Inflammatory macrophage treated with lipopolysaccharide for 4 hours (primary cell): ENCODE measurements around the gene EVC2.

Experiments used
- DNase-seq: peaks from one replicate; pipeline ENCODE4 v3.0.0-alpha.2; 2020

EVC2 gene, protein sequence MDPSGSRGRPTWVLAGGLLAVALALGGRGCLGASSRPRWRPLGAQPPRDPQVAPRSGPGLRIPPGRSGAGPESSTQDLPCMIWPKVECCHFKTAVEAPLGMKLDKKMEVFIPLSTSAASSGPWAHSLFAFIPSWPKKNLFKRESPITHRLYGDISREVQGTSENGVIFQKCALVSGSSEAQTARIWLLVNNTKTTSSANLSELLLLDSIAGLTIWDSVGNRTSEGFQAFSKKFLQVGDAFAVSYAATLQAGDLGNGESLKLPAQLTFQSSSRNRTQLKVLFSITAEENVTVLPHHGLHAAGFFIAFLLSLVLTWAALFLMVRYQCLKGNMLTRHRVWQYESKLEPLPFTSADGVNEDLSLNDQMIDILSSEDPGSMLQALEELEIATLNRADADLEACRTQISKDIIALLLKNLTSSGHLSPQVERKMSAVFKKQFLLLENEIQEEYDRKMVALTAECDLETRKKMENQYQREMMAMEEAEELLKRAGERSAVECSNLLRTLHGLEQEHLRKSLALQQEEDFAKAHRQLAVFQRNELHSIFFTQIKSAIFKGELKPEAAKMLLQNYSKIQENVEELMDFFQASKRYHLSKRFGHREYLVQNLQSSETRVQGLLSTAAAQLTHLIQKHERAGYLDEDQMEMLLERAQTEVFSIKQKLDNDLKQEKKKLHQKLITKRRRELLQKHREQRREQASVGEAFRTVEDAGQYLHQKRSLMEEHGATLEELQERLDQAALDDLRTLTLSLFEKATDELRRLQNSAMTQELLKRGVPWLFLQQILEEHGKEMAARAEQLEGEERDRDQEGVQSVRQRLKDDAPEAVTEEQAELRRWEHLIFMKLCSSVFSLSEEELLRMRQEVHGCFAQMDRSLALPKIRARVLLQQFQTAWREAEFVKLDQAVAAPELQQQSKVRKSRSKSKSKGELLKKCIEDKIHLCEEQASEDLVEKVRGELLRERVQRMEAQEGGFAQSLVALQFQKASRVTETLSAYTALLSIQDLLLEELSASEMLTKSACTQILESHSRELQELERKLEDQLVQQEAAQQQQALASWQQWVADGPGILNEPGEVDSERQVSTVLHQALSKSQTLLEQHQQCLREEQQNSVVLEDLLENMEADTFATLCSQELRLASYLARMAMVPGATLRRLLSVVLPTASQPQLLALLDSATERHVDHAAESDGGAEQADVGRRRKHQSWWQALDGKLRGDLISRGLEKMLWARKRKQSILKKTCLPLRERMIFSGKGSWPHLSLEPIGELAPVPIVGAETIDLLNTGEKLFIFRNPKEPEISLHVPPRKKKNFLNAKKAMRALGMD

DNA sequence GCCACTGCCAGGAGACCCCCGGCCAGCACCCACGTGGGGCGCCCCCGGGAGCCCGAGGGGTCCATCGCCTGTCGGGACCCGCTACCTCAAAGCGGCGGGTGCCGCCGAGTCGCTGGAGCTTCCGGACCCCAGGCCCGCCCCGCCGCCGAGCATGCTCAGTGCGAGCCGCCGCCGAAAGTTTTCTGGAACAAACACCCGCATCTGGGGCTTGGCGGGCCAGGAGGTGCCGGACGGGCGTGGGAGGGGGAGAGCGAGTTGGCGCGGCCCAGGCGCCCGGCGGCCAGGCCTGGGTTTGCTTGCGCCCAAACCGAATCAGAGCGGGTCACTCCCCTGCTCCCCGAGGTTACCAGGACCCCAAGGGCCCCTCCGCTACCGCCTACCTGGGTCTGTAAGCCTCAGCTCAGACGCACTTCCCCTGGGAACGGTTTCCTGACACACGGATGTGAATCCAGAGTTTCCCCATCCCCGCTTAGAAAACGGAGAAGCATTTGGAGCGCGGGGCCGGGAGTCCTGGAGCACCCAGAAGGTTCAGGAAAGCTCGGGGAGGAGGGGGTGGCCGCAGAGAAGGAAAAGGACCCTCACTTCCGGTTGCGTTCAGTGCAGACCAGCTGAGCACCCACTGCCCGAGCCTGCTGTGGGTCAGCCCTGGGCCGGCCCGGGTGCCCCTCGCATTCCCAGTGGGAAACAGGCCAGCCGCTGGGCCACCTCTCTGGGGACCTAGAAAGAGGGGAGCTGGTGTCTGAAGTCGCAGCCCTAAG, at the start of gene EVC2:
EVC2 (minus strand) TSS at position 111 of the 758 bp plus-strand sequence; CDS start at position 65, 46 bp downstream.
- no peak for DNase-seq

DNA sequence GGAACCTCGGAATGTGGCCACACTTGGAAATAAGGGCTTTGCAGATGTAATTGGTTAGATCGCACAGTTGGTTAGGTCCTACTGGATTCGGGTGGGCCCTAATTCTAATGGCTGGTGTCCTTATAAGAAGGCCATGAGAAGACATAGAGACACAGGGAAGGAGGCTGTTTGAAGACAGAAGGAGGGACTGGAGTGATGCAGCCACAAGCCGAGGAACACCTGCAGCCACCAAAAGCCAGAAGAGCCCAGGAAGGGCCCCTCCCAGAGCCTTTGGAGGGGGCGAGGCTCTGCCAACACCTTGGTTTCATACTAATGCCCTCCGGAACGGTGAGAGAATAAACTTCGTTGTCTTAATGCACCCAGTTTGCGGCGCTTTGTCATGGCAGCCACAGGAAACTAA, 49.6 kb upstream of the EVC2 start:
- no peak for DNase-seq

DNA sequence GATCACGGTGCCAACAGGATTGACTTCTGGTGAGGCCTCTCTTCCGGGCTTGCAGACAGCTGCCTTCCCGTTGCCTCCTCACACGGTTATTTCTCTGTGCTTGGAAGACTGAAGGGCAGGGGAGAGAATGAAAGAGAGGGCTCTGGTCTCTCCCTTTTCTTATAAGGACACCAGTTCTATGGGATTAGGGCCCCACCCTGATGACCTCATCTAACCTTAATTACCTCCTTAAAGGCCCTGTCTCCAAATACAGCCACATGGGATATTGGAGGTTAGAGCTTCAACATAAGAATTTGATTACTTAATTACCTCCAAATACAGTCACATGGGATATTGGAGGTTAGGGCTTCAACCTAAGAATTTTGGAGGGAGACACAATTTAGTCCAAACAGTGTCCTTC, 49.2 kb upstream of the EVC2 start:
- DNase-seq = no peak

DNA sequence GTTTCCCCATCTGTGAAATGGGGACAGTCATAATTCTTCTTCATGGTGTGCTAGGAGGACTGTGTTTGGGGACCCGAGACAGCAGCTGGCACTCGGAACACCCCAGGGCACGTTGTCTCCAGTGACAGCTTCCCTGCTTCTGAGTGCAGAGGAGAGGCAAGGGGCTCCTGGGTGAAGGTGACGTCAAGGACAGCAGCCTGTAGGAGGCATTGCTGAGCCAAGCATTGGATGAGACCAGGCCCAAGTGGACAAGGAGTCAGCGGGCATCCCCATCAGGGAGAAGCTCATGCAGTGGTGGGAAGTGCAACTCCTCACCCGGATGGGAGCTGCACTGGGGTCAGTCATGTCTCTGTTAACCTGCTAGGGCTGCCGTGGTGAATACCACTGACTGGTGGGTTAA, 48.7 kb upstream of the EVC2 start:
- no peak for DNase-seq

DNA sequence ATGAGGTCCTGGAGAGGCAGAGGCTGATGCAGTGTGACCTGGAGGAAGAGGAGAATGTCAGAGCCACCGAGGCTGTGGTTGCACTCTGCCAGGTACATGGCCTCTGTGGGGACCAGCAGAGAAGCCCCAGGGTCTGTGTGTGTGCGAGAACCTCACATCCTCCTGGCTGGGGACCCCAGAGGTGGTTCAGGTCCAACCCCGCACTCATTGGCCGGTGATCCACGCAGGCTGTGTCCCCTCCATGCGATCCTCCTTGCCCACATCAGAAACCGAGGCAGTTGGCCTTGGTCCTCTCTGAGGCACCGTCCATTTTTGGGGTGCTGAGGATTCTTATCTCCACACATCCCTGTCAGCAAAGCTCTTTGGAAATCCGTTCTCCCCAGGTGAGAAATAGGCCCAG, 47.9 kb upstream of the EVC2 start:
- DNase-seq = no peak

DNA sequence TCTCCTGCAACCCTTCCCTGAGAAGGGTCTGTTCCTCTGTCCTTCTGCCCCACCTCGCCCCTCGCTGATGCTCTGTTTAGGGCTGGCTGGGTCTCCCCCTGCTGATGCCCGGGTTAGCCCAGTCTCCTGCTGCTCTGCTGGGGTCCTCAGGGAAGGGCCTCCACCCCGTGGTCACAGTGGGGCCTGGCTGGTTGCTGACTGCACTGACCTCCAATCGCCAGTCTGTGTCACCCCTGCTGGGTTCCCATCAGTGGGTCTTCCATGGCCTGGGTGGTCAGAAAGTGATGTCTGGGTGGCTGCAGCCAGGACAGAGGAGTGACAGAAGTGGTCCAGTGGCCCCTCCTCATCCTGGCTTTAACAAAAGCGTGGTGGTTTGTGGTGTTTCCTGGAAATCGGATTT, 47.3 kb upstream of the EVC2 start:
- no peak for DNase-seq

DNA sequence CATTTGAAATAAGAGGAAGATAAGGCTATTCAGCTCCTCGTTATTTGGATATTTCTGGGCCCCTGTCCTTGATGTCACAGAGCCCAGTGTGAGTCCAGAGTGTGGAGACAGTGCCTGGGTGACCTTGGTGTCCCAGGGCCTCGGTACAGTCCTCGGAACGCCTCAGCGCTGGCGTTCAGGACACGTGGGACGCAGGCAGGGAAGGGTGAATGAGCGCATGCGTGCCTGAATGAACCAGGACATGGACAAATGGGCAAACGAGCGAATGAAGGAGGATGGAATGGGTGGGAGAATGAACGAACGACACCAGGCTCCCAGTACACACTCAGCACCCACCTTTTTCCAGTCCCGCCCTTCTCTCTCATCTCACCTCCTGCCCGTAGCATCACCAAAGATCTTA, 46.8 kb upstream of the EVC2 start:
- no peak for DNase-seq

DNA sequence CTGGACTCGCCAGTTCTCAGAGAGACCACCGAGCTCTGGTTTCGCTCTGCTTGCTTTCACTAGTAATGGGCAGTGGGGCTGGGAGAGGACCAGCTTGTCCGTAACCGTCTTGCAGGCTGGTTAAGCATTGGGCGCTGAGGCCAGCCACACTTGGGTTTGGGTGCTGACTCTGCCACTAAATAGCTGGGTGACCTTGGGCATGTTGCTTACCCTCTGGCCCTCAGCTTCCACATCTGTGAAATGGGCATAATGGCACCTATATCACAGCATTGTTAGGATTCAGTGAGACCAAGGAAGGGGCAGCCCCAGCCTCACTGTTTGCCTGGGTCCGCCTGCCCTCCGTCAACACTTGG, 46.1 kb upstream of the EVC2 start:
- no peak for DNase-seq

DNA sequence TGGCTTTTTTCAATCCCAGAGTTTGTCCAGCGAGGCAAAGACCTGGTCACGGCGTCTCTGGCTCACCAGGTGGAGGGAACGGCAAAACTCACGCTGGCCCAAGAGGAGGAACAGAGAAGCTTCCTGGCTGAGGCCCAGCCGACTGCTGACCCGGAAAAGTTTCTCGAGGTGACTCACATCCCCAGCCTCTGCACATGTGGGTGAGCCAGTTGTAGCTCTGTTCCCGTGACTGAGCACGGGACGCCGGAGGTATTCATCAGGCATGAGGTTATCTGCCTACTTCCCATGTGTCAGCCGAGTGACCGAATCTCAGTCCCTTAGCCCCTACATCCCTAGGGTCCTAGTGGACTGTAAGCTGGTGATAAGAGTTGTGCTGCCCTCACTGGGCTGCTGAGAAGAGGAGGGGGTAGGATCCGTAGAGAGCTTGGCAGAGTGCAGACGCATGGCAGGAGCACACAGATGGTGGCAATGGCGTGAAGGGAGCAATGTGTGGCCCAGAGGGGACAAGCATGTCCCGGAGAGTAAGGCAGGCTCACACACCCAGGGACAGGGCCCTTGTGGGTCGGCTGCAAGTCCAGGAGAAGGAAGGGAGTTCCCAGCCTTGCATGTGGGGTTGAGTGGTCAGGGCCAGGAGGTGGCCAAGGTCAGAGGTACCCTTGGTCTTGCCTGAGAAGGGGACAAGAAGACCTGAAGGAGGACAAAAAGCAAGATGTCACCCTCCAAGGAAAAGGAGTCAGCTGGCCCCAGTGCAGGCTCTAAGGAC, 45.6 kb upstream of the EVC2 start:
- no peak for DNase-seq

DNA sequence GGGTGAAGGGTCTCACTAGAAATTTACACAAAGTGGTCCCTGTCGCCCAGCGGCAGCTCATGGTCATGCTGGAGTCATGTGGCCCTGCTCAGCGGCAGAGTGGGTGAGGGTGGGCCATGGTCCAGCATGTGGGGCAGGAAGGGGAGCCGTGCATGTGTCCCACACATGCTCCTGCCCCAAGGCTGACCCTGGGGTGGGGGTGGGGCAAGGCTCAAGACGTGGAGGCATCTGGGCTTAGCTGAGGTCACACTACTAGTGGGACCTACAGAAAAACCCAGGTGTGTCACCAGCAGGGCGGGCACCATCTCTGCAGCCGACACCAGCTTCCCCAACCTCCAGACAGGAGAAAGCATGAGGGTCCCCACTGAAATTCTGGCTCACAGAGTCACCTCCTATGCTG, 45.0 kb upstream of the EVC2 start:
- DNase-seq = no peak

DNA sequence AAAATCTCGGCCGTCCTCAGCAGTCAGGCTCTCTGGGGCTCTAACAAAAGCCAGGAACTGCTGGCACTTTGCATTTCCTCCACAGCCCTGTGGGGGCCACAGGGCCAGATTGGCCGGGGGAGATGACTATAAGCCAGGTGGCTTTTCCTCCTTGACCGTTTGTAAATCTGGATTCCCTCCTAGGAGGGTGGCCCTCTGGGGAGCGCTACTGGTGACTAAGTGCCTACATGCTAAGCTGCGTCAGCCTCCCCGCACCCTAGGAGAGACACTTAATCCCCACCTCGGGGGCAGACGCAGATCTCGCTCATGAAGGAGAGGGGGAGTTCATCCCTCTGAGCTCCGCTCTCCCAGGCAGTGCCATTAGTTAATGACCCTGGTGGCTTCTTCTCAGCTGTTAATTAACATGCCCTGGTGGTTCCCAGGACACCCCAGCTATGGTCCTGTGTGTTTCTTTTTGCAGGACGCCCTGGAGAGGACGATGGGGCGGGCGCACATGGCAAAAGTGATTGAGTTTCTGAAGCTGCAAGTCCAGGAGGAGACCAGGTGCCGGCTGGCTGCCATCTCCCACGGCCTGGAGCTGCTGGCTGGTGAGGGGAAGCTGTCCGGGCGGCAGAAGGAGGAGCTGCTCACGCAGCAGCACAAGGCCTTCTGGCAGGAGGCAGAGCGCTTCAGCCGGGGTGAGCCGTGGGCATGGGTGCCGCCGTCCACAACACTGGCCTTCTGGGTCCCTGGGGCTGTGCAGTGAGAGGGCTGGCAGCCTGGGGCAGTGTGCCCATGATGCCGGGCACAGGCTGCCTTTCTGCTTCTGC, 44.2 kb upstream of the EVC2 start:
- no peak for DNase-seq

DNA sequence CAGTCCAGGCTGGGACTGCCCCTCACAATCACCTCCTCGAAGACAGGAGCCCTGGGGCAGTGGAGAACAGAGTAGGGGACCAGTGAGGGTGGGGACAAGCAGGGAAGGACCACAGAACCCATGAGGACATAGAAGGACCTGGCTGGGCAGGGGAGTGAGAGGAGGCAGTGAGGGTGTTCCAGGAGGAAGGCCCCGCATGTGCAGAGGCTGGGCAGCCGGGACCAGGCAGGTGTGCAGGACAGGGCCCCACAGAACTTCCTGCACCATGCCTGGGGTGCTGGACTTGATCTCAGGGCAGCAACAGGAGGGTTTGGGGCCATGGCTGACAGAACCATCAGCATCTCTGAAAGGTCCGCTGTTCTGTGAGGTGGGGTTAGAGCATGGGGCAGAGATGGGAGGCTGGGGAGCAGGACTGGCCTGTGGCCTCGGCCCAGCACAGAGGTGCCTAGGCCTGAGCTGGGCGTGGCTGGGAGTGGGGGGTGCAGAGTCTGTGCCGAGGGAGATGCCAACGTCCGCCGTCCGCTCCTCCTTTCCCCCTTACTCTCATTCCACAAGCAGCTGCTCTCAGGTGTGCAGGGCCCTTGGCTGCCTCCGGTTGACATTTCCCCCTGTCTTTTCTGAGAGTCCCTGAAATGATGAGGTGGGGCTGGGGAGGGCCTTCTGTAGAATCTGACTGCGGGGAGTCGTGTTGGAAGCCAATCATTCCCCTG, 43.5 kb upstream of the EVC2 start:
- DNase-seq = no peak

DNA sequence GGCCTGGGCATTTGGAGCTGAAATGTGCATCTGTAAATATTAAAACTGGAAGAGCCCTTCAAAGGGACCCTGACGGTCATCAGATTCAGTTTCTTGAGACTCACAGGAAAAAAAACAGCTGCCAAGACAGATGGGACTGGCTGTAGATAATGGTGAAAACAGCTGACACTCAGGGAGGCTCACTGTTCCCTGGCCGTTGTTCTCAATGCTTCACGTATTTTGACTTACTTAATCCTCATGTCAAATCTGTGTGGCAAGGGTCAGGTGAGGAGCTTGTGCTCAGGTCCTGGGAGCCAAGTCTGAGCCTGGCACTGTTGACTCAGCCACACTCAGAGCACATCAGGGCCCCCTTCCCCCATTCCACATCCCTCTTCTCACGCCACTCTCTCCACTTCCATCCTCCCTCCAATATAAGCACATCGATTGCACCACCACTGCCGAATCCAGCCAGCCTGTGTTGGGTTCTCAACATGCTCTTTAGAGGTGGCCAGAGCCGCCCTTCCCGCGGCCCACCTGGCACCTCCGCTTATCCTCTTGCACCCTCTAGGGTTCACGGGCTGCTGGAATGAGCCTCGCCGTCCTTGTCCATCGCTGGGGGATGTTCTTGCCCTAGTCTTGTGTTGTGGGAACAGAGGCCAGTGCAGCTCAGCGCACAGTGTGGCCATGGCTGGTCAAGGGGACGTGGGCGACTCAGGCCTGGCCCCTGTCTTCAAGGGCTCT, 42.7 kb upstream of the EVC2 start:
- DNase-seq = no peak

DNA sequence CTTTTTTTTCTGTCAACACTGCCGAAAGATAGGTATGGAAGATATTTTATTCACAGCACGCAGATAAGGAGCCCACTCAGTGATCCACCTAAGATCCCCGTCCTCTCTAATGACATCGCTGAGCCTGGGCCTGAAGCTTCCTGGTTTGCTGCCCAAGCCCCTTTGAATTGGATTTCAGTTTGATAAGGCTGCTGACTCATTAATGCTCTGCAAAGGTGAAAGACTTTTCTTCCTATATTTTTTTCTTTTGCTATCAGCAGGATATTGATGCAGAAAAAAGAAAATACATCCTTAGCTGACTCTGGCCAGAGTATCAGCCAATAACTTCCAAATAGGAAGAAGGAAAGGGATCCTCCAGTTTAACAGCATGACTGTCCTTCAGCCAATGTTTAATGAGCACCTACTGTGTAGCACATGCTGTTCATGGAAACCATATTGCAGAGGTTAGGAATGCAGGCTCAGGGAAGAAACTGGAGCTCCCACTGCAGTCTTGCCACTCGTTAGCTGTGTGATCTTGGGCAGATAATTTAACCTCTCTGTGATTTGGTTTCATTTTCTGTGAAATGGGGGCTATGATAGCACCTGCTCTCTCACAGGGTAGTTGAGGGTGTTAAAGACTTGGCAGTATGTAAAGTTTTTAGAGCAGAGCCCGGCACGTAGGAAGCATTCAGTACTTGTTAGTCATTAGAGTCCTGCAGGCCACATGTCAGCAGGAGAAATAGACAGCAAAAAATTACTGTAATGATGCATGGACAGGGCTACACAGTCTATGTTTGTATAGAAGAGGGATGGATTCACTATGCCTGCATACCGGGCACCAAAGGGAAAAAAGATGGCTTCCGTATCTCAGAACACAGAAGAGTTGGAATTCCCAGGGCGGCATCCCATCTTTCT, 41.9 kb upstream of the EVC2 start:
- DNase-seq = no peak

DNA sequence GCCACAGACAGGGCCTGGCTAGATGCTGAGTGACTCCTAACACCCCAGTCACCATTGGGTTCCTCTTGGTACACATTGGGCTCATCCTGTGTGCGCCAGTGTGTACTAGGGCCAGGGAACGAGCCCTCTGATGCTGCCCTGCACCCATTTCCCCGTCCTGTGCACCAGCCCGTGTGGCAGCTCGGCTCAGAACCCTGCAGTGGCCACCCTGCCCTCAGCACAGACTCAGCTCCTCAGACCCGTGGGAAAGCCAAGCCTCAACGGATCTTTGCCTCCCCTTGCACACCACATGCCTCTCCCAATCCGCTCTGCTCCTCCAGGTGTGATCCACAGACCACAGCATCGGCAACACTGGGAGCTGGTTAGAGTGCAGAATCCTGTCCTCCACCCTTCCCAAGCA, 41.2 kb upstream of the EVC2 start:
- no peak for DNase-seq

DNA sequence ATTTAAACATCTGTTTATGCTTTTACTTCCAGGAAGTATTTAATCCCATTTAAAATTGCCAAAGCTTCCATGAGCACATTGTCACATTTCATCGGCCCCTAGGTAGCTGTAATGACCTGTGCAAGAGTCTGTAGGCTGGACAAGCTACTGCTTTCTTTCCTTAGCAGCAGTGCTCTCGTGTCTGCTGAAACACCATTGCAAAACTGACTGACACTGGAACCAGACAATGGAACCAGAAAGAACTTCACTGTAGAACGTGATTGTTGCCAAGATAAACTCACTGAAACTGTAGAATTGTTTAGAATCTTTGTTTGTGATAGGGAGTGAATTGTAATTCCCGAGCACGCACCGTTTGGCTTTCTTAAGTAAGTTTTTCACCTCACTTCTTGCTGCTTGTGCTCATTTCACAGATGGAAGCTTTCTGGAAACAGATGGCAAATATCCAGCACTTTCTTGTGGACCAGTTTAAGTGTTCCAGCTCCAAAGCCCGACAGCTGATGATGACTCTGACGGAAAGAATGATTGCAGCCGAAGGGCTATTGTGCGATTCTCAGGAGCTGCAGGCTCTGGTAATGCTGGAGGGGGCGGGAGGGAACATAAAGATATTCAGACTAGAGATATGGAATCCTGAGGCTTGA, 39.5 kb upstream of the EVC2 start:
- DNase-seq = no peak

DNA sequence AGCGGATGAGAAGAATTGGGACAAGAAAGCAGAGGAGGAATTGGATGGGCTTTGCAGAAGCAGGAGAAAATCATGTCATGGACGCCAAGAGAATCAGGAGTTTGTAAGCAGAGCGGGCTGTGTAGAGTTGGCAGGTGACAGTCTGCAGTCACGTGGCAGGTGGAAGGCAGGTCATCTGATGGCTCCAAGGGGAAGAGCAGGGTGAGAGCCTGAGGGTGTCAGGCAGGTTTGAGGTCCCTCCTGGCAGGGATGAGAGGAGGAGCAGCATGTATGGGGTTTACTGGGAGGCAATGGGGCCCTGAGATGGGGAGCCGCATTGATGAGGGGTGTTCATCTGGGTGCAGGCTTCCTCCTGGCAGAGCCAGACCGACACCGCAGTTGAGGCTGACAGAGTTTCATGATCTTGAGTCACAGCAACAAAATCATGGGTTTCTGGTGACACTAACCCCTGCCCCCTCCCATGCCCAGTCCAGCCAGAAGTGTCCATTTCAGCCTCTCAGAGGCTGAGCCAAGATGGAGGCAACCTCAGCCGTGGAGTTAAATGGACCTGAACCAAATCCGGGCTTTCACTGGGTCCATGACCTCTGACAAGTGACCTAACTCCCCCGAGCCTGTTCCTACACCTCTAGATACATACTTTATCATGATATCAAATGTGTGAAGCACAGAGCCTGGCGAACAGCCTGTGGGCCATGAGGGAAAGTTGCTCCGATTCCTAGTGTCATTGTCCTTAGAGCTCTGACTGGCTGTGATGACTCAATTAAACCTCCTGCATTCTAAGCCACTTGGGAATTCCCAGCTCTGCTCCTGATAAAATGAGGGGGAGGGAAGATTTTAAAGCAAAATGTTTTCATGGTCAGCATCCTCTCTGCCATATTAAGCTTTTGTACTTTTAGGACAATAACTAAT, 38.7 kb upstream of the EVC2 start:
- no peak for DNase-seq
